Esophagus muscularis mucosa (tissue), 4 donors: ENCODE results near the gene ZC3H18. TPM values are rescaled to one million over a fixed set of nuclear protein-coding genes. Genes with fewer than 3 reads are reported as not detected.

Experiments
- DNase-seq: peaks from one replicate; pipeline ENCODE4 v3.0.0-alpha.2; 2017; ENCODE audit errors: extremely low spot score
- H3K27ac ChIP-seq, 4 donors: fragments of 200-600 bp; sonication (generic); replicated peaks in 1 of 4; 1 replicate in 3 of 4; 2 replicates in 1 of 4; pipeline ENCODE4 v1.5.1; 2016 to 2019; ENCODE audit warnings: mild to moderate bottlenecking in 1 of 4
- H3K27me3 ChIP-seq, 4 donors: fragments of 200-600 bp; sonication (generic); one replicate each; pipeline versions ENCODE4 v1.5.1 to v1.6.0; 2016 to 2019
- H3K36me3 ChIP-seq, 4 donors: fragments of 200-600 bp; sonication (generic); one replicate each; pipeline ENCODE4 v1.5.1; 2016 to 2019
- H3K4me1 ChIP-seq, 4 donors: fragments of 200-600 bp; sonication (generic); one replicate each; pipeline ENCODE4 v1.5.1; 2016 to 2019
- H3K4me3 ChIP-seq, 4 donors: fragments of 200-600 bp; sonication (generic); 1 replicate in 2 of 4; 2 replicates in 2 of 4; pipeline ENCODE4 v1.5.1; 2016 to 2019; ENCODE audit warnings: mild to moderate bottlenecking in 4 of 4, moderate library complexity in 1 of 4
- H3K9me3 ChIP-seq, 4 donors: fragments of 200-600 bp; sonication (generic); 1 replicate in 3 of 4; 2 replicates in 1 of 4; pipeline ENCODE4 v1.5.1; 2016 to 2019
- CTCF ChIP-seq, 3 experiments: fragments of 200-600 bp in 2 of 3; fragments of 450-650 bp in 1 of 3; sonication (generic) in 2 of 3; IDR thresholded peaks; one replicate each; pipeline ENCODE4 v1.5.1; 2017 to 2019; ENCODE audit warnings: antibody characterized with exemption in 3 of 3, mild to moderate bottlenecking in 2 of 3, moderate library complexity in 1 of 3
- EP300 ChIP-seq: sonication (generic); formaldehyde crosslinking; IDR thresholded peaks from one replicate; pipeline ENCODE4 v1.6.1; 2017; ENCODE audit warnings: antibody characterized with exemption
- POLR2A ChIP-seq: fragments of 450-650 bp; IDR thresholded peaks from one replicate; pipeline ENCODE4 v1.6.1; 2017; ENCODE audit warnings: antibody characterized with exemption, moderate library complexity, mild to moderate bottlenecking, low read depth
- POLR2AphosphoS5 ChIP-seq, 2 donors: sonication (generic); formaldehyde crosslinking; IDR thresholded peaks; one replicate each; pipeline ENCODE4 v1.6.1; 2017; ENCODE audit warnings: antibody characterized with exemption in 2 of 2
- WGBS: methylation state at CpG from one replicate; pipeline ENCODE4 v1.1.5; 2018; 5-methylcytosine and 5-hydroxymethylcytosine counted together
- intact Hi-C: fragments of 100-400 bp; cut with DNase I; formaldehyde crosslinking; loops from one replicate; pipeline ENCODE4 v1.15.1; 2023
- total RNA-seq, 4 donors: library from RNA; depleted of rRNA; stranded (reverse); fragments of >200 nt; gene quantifications; one replicate each; pipeline versions ENCODE4 v1.1.0 to v1.2.1, GENCODE V29; 2016

Gene ZC3H18
- total RNA-seq, 4 donors from 2014 or later, result 15.9 to 29.1 (median 26.6) TPM

DNA sequence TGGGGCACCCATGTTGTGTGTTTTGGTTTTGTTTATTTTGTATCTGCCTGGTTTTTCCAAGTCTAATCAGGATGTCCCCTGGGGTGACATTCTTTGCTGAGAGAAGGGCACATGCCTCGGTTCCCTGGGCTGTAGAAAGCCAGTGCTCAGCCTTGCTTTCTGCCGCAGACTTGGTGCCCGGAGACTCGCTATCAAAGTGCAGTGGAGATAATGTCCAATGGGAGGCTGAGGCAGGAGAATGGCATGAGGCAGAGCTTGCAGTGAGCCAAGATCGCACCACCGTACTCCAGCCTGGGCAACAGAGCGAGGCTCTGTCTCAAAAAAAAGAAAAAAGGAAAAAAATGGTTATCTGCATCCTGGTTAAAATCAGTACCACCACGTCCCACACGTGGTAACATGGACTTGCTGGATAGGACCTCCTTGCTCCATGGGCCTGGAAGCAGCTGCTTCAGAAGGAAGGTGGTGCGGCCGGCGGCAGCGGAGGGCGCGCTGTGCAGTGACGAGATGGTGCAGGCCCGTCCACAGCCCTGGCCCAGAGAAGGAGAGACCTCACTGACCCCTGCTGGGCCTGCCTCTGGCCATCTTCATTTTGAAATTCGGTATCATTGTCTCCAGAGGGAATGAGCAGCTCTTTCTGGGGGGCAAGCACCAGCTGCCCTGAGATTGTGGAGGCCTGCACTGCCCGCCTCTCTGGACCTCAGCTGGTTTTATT, 48.9 kb downstream of the ZC3H18 start:
- H3K27me3 ChIP-seq, result no peaks in the 10 kb centered on the region
- 96% methylated on average over 19 of the region's 19 CpGs for WGBS
- DNase-seq, result no peak
- no peaks in the 10 kb centered on the region for H3K9me3 ChIP-seq
- TF ChIP-seq EP300 (no peak), POLR2AphosphoS5 (IDR thresholded peaks at IDR 0.05) (no peak), POLR2A (no peak), CTCF (IDR thresholded peaks at IDR 0.05) (no peak)
- intact Hi-C loops, result no loop called here
- H3K4me1 ChIP-seq, result peaks cover 0 to 19% (median 12%) of the 10 kb centered on the region in 4 donors
- H3K27ac ChIP-seq, result no peak overlapping the region
- no peak overlapping the region for H3K4me3 ChIP-seq
- peaks cover 22 to 84% (median 60%) of the 10 kb centered on the region in 4 donors for H3K36me3 ChIP-seq

DNA sequence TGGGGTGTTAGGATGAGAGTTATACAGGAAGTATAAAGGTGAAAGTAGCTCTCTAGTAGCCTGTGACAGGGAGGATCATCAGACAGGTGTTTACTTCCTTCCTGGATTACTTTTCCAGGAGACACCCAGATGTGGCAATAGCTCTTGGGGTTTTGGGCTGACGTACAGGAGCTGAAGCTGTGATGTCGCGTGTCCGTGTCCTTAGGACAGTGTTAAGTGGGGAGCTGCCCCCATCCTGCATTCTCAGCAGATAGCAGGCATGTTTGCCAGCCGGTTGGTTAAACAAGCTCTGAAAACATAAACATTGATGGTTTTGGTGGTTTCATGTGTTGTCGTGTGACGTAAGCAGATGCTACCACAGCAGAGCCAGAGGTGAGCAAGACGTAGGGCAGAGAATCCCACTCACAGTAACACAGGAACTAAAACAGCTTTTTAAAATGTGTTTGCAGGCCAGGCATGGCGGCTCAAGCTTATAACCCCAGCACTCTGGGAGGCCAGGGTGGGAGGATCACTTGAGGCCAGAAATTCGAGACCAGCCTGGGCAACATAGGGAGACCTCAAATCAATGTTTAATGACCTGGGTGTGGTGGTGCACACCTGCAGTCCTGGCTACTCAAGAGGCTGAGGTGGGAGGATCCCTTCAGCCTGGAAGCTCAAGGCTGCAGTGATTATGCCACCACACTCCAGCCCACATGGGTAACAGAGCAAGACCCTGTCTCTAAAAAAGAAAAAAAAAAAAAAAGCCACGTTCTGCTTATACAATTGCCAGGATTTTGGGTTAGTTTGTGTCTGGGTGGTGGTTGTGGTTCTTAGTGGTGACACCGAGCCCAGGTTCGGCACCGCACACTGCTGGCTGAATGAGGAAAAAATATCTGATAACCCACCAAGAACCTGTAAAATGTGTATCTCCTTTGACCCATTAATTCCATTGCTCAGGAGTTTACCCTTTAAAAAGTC, 49.9 kb downstream of the ZC3H18 start:
- peaks cover 0 to 19% (median 8%) of the 10 kb centered on the region in 4 donors for H3K4me1 ChIP-seq
- TF ChIP-seq POLR2A (no peak), EP300 (no peak)
- H3K4me3 ChIP-seq, result no peak overlapping the region
- no peaks in the 10 kb centered on the region for H3K9me3 ChIP-seq
- no peak overlapping the region for H3K27ac ChIP-seq
- no peak for DNase-seq
- no peaks in the 10 kb centered on the region for H3K27me3 ChIP-seq
- H3K36me3 ChIP-seq, result peaks cover 33 to 88% (median 65%) of the 10 kb centered on the region in 4 donors
- intact Hi-C loops, result no loop called here
- WGBS, result 95% methylated on average over 13 of the region's 14 CpGs

DNA sequence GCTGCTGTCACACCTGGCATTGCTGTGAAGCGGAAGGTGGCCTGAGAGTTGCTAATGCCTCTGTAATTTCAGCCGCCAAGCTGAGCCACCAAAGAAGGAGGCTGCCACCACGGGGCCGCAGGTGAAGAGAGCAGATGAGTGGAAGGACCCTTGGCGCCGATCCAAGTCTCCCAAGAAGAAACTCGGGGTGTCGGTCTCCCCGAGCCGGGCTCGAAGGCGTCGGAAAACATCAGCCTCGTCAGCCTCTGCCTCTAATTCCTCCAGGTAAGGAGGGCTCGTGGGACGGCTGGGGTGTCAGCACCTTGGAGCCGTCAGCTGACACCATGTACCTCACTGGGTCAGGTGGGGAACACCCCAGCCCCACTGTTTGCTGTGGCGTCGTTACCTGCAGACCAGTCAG, 51.9 kb downstream of the ZC3H18 start:
- H3K36me3 ChIP-seq, result peaks cover 47 to 91% (median 79%) of the 10 kb centered on the region in 4 donors
- H3K4me1 ChIP-seq, result peaks cover 0 to 10% (median 0%) of the 10 kb centered on the region in 4 donors
- WGBS, result 86% methylated on average over 19 of the region's 19 CpGs

DNA sequence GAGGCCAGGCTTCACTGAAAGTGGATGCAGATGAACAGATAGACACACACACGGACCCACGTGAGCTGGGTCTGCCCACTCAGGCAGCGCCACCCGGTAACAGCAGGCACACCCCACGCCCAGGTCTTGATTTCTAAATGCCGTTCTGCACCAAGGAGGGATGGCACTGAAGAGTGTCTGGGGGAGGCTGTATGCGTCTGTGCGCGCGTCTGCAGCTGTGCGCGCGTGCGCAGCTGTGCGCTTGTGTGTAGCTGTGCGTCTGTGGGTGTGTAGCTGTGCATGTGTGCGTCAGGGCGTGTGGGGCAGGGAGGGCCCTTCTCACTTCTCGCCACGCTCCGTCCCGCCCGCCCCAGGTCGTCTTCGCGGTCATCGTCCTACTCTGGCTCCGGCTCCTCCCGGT, 52.7 kb downstream of the ZC3H18 start:
- H3K27me3 ChIP-seq, result no peaks in the 10 kb centered on the region
- H3K27ac ChIP-seq, result no peak overlapping the region
- DNase-seq, result no peak
- intact Hi-C loops, result no loop called here
- peaks cover 54 to 93% (median 81%) of the 10 kb centered on the region in 4 donors for H3K36me3 ChIP-seq
- TF ChIP-seq POLR2AphosphoS5 (IDR thresholded peaks at IDR 0.05) (no peak), EP300 (no peak), CTCF (IDR thresholded peaks at IDR 0.05) (no peak), POLR2A (no peak)
- 97% methylated on average over 22 of the region's 29 CpGs for WGBS
- peaks cover 0 to 10% (median 0%) of the 10 kb centered on the region in 4 donors for H3K4me1 ChIP-seq
- no peaks in the 10 kb centered on the region for H3K9me3 ChIP-seq
- H3K4me3 ChIP-seq, result no peak overlapping the region

More for the DNA sequence above, 51.9 kb downstream of the ZC3H18 start:
- Histone ChIP-seq H3K27ac (no peak overlapping the region), H3K9me3 (no peaks in the 10 kb centered on the region), H3K4me3 (no peak overlapping the region), H3K27me3 (no peaks in the 10 kb centered on the region)
- no peak for TF ChIP-seq EP300
- TF ChIP-seq POLR2AphosphoS5 (IDR thresholded peaks at IDR 0.05), result no peak
- no peak for TF ChIP-seq CTCF (IDR thresholded peaks at IDR 0.05)
- no peak for TF ChIP-seq POLR2A
- intact Hi-C loops, result no loop called here
- DNase-seq, result no peak

DNA sequence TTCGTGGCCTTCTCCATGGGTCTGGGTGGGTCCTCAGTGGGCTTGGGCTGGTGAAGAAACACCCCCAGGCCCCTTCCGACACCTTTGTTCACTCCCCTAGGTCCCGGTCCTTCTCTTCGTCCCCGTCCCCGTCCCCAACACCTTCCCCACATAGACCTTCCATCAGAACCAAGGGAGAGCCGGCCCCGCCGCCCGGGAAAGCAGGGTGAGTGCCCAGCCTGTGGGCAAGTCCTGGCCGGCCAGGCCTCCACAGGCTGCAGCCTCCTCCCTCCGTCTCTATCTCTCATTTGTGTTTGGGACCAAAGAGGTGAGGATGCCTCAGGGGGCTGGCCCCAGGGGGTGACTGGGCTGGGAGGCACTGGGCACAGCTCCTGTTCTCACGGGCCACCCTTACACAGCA, 53.7 kb downstream of the ZC3H18 start:
- Histone ChIP-seq H3K27me3 (no peaks in the 10 kb centered on the region), H3K36me3 (peaks cover 64 to 93% (median 82%) of the 10 kb centered on the region in 4 donors), H3K4me1 (peaks cover 0 to 17% (median 0%) of the 10 kb centered on the region in 4 donors), H3K4me3 (no peak overlapping the region), H3K9me3 (no peaks in the 10 kb centered on the region), H3K27ac (no peak overlapping the region)
- intact Hi-C loops, result no loop called here
- 96% methylated on average over 13 of the region's 13 CpGs for WGBS
- DNase-seq, result no peak
- TF ChIP-seq POLR2AphosphoS5 (IDR thresholded peaks at IDR 0.05) (no peak), CTCF (IDR thresholded peaks at IDR 0.05) (no peak), POLR2A (no peak), EP300 (no peak)
